NCI-H2029 treated with DMSO at 0.1 percent for 48 hours (cell line): ENCODE measurements around the gene POLN.

Experiments
- DNase-seq: peaks from one replicate; lab custom pipeline; 2025; lab: John Stamatoyannopoulos, UW

POLN gene

DNA sequence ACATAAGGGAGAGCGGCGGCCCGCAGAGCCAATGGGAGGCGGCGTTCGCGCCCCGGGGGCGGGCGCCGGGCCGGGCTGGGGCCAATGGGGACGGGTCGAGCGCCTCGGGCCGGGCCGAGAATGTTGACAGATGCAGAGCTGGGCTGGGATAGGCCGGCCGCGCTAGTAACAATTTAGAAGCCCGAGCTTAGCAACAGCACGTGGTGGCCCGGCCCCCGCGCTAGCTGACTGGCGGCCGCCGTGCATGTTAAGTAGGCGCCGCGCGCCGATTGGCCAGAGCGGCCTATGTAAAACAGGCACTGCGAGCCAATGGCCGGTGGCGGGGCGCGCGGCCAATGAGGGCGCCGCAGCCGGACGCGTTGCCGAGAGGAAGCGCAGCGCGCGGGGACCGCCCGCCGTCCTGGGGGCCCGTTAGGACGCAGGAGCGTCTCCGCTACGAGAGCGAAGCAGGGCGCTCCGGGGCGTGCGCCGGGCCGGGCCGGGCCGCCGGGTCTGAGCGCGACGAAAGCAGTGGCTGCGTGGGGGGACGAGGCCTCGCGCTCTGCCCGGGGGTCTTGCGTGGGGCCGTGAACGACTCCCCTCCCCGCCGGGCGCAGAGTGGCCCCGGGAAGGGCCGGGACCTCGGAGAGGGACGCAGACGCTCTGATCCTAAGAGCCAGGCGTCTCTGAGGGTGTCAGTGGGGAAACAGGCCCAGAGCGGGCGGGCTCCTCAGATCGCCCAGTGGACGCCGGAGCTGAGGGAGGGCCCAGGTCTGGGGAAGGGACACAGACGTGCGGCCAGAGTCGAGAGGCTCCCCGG lies 20.4 kb upstream of the POLN start:
- peak; percentile 89 for DNase-seq

DNA sequence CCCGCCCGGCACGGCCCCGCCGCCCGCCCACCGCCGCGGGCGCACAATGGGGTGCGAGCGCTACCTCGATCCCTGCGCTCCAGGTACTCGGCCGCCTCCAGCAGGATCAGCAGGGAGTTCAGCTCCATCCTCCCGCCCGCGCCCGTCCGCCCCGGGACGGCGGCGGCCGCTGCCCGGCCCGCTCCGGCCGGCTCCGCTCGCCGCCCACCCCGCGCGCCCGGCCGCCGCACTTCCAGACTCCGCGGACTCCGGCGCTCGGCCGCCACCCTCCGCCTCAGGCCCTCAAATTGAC lies 19.9 kb upstream of the POLN start, which contains the start of gene MXD4:
Gene MXD4 (minus strand): TSS at position 257 of the 292 bp plus-strand sequence. CDS start 129 bp downstream, at position 128.
- DNase-seq: no peak

DNA sequence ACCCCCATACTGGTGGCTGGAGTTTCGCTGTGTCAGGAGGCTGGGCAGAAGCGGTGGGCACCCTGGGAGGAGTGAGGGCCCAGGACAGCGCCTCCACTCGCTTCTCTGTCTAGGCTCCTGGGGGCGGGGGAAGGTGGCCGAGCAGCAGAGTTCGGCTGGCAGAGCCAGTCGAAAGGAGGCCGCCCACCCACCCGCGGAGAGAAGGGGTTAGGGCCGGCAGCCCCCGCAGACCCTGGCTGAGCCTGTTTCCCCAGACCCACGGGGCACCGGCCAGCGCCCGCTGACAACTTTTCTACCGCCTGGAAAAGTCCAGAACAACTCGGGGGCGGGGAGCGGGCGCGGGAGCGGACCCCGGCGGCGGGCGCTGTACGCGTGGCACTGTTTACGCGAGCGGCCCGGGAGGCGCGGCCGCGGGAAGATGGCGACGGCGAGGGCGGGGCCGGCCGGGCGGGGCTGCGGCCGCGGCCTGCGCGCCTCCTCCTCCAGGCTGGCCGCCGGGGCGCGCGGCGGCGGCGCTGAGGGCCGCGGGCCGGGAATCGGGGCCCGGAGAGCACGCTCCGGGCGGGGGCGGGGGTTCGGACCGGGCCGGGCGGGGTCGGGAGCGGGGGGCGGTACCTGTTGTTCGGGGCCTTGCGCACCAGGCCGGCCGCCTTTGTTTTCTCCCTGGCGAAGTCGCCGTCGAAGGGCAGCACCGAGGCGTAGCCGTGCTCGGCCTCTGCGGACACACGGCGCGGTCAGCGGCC lies 19.4 kb upstream of the POLN start:
- no peak for DNase-seq

DNA sequence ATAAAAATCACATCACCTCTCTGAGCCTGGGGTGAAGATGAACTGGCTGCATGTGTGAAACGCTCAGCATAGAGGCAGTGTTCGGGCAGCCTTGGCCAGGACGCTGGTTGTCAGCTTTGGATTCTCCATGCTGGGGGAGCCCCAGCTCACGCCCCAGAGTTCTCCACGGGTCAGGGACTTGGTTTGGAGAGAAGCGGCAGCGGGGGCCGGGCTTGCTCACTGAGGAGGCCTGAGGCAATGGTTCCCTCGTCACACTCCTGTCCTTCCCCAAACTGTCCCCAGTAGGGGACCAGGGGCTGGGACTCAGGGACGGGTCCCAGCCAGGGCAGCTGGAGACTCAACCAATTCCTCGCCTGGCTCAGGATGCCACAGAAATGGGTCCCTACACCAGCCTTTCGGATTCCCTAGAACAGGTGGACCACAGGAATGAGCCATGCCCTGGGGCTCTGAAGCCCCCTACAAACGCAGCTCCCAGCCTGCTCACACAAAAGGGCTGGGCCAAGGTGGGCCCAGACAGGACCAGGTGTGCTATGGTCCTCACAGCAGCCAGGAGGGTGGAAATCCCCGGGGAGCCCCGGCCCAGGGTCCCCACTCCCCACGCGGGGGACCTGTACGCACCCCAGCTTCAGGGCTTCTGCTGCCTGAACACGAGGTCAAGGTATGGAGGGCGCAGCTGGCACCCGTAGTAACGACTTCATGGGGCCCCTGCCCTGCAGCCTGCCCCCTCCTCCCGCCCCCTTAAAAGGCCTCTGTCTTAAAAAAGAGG lies 18.6 kb upstream of the POLN start:
- no peak for DNase-seq

DNA sequence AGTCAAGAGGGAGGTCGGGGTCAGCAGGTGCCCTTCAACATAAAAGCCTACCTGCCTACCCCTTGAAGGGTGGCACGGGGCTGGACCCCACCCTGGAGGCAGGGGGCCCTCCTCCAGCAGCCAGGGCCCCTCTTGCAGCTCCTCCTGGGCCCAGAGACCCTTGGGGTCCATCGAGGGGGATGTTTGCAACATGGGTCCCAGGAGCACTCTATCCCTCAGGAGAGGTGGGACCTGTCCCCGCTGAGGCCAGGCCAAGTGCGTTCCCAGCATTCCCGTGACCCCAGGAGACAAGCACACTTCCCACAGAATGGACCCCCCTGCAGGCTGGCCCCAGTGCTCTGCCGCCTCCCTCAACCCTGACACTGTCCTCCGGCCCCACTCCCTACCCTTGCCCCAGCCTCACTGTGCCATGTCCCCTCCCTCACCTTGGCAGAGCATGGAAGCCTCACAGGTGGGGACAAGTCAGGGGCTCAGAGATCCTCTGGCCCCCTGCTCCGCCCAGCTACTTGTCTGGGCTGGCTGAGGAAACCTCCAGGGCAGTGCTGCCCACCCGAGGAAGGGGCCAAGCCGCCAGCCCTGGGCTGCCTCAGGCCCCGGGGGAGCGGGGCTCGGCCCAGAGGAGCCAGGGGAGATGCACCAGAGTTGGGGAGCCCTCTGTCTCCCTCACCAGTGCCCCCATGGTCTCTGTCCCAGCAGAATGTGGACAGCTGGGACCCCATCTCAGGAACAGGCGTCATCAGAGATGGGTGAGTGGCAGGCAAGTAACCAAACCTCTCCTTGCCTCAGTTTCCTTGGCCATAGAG lies 17.8 kb upstream of the POLN start:
- DNase-seq: no peak

DNA sequence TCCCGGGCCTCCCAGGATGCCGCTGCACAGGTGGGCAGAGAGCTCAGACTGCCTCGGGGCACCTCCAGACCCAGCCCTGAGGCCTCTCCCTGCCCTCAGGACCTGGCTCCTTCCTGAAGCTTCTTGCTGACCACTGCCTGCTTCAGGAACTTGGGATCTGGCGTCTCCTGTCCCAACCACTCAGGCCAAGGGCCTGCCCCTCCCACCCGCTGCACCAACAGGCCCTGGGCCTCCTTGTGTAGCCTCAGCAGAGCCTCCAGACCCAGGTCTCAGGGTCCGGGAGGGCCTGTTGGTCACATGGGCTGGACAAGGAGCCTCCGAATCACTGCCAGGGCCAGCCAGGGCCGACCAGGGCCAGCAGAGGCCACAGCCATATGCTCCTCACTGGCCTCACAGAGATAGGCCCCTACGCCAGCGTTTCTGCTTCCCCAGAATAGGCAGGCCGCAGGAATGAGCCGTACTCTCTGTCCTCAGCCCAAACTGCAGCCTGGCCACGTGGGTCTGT lies 17.2 kb upstream of the POLN start:
- DNase-seq: no peak

DNA sequence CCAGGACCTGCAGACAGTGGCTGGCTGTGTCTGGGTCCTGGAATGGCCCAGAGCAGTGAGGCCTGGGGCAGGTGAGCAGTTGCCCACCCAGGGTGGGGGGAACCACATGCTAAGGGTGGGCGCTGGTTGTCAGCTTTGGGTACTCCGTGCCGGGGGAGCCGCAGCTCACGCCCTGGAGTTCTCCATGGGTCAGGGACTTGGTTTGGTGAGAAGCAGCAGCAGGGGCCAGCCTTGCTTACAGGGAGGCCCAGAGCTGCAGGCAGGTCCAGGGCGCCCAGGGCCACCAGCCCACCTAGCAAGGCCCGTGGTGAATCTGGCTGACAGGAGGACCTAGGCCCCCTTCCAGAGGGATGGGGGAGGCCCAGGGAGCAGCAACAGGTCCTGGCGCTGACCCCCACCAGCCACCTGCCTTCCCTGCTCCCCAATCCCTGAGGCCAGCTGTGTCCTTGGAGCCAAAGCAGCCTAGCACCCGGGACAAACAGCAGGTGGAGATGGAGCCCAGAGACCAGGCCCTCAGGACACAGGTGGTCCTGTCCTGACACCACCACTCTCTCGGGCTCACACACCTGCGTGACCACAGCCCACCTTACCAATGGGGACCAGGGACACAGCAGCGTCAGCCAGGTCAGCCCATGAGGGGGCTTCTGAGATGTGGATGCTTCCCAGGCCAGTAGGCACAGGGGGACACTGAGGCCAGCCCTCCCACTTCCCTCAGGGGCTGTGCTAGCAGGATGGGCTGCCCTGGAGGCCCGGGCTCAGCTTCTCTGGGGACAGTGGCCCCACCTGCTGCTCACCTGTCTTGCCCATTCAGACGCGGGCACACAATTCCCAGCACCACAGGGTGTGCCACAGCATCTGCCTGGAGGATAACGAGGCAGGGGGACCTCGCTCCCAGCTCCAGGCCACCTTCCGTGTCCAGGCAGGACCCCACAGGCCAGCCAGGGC lies 16.4 kb upstream of the POLN start:
- DNase-seq: no peak

DNA sequence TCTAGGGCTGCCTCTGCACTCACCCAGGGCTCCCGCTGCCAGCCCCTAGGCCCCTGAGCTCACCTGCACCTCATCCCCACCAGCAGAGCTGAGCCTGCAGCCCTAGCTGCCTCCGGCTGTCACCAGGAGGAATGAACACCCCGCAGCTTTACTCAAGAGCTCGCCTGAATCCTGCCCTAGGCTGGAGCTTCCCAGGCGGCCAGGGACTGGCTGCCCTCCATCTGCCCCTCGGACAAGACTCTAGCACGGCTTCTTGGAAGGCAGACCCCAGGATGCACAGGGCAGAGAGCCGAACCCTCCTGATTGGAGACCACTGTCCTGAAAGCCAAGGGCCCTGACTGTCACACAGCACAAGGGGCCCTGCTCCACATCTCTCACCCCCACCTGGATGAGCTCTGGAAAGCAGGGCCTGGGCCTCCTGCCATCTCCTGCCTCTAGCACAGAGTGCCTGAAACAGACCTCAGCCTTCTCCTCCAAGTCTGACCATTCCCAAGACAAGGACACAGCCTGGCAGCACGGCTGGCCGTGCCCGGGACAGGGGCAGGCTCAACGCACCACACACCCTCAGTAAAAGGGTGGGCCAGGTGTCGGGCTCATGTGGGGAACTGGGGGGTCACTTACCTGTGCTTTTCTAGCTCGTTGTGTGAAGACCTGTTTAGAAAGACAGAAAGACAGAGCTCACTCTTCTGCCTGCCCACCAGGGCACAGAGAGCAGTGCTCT lies 15.6 kb upstream of the POLN start:
- no peak for DNase-seq

DNA sequence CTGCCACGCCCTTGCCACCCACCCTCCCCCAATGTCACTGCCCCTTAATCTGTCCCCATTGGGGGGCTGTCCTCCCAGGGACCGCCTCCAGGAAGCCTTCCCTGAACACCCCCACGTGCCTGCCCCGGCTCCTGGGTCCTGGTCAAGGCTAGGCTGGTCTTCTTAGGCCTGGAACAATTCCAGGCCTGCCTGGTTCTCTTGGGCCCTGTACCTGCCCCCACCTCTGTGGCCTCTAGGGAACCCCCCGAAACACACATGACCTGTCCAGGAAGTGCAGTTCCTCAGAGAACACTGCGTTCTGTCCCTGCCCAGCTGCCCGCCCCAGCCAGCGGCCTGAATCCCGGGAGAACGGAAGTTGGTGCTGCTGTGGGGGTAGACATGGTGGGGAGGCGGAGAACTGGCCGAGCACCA lies 14.9 kb upstream of the POLN start:
- DNase-seq: no peak

DNA sequence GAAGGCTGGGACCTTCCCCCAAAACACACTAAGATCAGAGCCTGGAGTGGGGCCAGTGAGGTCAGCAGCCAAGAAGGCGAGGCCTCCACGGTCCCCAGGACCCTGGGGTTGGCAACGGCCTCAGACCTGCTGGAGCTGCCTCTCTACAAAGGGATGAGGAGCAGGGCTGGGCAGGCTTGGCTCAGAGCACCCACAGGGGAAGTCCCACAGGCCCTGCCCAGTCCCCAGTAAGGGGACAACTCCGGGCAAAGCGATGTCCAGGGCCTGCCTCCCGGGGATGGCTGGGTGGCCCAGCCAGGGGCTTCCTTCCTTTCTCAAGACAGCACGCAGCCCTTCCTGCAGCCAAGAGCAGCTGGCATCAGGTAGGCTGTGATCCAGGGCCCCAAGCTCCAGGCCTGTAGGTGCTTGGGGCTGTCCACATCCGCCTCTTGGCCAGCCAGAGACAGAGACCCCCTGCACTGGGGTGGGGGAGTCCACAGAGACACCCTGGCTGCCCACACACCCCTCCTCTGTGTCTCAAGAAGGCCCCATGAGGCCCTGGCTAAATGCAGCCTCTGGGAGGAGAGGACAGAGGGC lies 14.3 kb upstream of the POLN start:
- DNase-seq: no peak

DNA sequence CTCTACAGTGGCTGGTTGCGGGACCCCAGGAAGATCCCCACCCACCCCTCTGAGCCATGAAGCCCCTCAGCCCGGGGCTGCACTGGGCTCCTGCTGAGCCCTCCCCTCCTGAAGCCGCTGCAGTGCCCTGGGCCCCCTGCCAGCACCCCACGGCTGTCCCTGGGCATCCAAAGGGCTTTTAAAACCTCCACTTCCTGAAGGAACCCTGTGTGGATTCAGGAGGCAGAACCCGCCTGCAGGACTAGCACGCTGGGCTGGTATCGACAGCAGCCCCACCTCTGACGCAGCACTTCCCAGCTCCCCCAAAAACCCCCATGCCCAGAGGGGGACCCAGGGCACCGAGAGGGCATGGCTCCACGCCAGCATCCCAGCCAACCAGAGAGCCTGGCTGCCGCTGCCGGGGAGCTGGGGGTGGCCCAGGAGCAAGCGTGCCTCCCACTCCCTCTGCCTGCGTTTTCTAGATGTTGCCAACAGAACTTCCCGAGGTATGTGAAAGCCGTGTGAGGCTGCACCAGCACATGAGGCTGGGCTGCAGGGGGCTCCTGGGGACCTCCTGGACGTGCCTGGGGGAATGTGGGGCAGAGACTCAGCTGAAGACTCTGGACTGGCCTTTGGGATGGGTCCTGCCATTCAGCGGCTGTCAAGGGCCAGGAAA lies 13.7 kb upstream of the POLN start:
- no peak for DNase-seq

DNA sequence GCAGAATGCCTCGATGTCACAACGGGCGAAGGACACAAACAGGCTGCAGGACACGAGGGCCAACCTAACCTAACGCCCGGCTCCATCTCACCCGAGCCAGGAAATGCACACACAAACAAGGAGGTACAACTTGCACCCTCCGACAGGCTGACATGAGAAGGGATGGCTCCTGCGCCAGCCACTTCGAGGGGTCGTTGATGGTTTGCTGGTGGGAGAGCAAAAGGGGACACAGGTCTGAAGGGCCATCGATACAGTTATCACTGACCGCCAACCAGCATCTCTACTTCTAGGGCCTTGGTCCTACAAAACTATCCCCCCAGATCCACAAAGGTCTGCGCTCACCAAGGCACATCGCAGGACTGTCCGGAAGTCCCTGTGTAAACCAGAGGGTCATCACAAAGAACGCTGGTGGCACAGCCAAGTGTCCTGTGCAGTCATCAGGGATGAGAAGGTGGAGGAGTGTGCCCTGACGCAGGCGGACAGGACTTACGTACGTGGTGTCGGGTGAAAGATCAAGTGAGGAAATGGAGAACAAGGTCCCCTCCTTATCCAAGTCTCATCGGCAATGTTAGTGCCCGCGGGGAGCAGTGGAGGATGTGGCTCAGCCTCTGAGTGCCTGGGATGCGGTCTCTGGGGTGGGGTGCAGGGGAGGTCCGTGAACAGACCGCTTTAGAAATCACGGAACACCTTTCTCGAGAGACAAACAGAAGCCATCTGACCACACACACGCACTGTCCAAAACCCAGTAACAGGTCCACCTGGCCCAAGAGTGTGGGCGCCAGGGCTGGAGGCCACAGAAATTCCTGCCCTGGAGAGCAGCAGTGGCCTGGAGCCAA lies 13.0 kb upstream of the POLN start:
- DNase-seq: no peak

DNA sequence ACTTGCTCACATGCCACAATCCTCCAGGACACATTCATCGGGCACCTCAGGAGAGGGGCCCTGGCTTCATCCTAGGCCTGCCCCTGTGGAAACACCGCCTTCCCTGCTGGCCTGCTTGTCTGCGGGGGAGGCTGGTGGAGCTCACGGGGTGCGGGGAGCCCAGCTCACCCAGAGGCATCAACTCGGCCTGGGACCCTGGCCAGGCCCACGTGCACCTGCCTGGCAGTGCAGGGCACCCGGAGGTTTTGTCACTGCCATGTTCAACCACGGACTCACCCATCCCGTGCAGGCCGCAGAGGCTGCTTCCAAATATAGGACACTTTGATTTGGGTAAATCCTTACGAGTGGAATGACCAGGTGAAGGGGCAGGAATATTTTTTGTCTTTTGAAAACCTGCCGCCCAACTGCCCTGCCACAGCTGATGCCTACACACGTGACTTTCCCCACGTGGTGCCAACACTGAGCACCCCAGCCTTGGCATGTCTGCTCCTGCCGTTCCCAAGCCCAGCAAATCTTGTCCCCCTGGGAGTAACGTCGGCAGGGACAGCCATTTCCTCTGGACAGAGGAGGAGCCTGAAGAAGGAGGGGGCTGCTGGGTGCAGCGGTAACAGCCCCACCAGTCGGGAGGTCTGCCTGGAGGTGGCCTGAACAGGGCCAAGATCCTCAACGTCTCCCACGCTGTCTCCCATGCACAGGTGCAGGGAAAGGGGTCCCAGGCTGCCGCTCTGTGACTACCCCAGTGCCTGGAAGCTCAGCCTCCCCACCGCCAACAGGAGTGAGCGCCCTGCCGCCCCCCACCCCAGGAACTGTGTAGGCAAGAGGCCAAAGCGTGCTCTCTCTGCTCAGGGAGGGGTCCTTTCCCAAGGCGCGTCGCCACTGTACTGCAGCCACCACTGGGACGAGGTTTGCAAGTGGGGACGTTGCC lies 11.5 kb upstream of the POLN start:
- DNase-seq: no peak

DNA sequence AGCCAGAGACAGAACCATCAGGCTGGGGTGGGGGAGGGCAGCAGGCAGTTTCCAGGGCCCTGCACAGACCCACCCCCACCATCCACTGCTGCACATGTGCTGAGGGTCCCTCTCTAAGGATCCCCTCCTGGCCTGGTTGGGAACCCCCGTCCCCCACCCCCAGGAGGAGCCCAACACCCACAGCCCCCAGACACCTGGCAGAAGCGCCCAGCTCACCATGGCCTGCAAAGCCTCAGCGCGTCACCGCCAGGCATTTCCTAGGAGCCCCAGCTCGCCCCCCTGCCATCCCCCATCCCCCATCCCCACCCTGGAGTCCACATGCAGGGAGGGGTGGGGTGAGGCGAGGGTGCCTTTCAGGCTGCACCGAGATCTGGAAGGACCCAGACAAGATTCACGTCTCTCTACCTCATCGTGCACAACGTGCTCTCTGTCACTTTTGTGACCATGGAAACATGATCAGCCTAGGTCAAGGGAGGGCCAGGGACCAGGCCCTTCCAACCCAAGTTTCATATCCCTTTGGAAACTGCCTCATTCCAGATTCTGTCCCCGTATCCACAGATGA lies 10.7 kb upstream of the POLN start:
- DNase-seq: no peak

DNA sequence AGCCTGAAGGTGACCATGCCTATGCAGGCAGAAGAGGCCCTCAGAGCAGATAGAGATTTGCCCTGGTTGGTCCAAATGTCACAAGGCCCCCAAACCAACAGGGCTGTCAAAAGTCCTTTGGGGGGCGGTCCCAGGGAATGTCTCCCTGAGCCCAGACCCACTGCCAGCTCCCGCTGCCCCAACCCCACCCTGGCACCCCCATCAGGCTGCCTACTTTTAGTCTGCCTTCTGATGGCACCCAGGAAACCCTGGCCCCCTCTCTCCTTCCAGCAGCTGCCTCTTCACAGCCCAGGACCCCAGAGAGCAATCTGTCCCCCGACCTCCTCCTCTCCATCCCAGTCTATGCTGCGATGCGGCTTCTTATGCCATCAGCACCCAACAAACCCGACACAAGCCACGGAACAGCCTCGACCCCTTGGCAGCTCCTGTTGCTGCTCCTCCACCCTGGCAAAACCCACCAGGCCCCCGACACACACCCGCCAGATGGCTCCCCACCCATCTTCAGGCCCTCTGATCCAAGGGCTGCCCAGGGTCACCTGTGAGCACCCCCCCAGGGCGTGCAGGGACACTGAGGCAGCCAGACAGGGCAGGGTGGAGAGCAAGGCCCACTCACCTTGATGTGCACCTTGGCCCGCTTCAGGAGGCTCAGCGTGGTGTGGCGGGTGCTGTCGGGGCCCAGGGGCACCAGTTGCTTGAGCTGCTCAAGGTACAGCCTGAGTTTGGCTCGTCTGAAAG lies 10.0 kb upstream of the POLN start:
- no peak for DNase-seq
